Activated CD4-positive, CD25-positive, alpha-beta regulatory T cell (primary cell): ENCODE results near the gene PEAK3.
"Not testable (repeated sequence)": the region's sequence is repeated elsewhere in the genome, so short reads cannot be mapped to it uniquely, and the experiment has no call there.

Experiments
- DNase-seq, 4 experiments: peaks; one replicate each; lab custom pipeline; 2025; lab: John Stamatoyannopoulos, UW

PEAK3 gene

DNA sequence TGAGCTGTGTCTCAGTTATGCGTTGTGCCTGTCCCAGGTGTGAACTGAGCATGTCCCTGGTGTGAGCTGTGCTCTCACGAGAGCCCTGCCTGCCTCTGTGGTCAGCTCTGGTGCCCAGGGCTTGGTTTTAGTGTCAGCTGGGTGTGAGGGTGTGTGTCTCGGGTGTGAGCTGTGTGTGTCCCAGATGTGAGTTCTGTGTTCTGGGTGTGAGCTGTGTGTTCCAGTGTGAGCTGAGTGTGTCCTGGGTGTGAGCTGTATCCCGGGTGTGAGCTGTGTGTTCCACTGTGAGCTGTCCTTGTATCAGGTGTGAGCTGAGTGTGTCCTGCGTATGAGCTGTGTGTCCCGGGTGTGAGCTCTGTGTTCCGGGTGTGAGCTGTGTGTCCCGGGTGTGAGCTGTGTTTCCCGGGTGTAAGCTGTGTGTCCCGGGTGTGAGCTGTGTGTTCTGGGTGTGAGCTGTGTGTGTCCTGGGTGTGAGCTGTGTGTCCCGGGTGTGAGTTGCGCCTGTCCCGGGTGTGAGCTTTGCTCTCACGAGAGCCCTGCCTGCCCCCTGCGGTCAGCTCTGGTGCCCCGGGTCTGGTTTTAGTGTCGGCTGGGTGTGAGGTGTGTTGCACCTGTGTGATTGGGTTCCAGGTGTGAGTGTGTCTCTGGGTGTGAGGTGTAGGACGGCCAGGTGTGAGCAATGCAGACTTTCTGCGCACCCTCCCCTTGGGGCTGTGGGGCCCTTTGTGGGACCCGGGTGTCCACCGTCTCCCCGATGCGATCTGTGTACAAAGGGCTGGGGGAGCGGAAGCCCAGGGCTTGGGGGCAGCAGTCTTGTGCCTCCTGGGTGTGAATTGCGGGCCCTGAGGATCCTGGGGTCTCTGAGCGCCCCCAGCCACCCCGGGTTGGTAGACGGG lies 7.1 kb upstream of the PEAK3 start:
- no peak for DNase-seq

GRCh38 chr19:2288338-2288817 lies 6.4 kb upstream of the PEAK3 start:
- no peak for DNase-seq

DNA sequence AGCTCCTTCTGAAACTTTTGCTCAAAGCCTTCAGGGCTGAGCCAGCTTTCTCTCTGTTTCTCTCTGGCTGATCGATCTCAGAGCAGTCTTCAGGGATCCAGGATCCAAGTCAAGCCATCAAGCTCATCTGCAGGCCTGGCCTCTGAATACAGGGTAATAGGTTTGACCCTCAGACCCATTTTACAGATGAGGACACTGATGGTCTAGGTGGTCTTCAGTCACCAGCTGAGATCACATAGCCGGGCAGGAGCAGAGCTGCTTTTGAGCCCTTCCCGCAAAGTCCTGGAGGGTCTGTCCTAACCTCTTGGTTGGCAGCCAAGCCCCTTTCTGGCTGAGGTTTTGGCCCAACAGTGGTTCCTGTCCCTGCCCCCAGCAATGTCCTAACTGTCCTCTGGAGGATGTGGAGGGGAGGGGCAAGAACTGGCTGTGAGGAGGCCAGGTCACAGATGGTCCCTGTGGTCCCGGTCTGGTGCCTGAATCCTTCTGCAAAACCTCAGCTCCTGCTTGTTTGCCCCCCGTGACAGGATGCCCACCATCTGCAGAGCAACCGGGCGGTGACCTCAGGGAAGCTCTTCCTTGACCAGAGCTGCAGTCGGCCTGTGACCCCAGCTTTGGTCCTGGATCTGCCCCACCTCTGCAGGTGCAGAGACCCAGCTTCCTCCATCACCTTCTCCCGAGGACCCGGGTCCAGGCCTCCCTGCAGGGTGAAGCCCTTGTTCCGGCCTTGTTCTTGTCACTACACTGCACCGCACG lies 5.8 kb upstream of the PEAK3 start:
- no peak for DNase-seq

DNA sequence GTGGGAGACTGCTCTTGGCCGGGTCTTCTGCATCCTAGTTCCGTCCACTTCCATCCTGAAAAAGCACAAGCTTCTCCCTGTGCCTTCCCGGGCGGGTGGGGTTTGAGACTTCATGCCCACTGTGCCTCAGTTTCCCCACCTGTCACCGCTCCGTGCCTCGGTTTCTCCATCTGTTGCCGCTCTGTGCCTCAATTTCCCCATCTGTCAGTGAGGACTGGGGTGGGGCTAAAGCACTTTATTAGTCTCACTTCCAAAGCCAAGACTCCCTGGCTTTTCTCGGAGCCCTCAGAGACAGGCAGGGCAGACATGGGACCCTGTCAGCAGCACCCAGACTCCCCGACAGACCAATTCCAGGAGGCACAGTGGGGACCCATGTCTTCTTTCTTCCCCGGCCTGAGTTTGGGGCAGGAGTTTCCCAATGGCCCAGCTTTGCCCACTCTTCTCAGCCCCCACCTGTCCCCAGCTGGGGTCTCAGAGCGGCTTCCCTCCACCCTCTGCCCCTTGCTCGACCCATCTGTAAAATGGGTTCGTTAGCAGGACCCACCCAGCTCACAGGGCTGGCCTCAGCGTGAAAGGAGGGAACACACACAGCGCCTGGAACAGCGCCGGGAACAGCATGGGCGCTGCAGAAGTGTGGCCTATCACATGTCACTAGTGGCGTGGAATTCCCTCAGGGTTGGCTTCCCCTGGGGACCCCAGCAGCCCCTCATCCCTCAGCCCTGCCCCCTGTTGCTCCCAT lies 4.6 kb upstream of the PEAK3 start:
- DNase-seq, result no peak

DNA sequence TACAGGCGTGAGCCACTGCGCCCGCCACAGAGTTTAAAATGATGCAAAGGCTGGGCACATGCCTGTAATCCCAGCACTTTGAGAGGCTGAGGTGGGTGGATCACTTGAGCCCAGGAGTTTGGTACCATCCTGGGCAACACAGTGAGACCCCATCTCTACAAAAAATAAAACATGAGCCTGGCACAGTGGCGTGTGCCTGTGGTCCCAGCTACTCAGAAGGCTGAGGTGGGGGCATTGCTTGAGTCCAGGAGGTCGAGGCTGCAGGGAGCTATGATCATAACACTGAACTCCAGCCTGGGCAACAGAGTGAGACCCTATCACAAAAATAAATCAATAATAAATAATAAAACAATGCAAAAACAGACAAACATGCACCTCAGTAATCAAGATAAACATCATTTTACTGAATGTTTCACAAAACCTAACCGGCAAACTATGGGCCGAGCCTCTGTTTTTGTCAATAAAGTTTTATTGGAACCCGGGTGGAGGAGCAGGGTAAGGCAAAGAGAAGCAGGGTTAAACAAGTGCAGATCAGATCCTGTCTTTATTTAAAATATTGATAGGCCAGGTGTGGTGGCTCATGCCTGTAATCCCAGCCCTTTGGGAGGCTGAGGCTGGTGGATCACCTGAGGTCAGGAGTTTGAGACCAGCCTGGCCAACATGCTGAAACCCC lies 2.0 kb upstream of the PEAK3 start:
- DNase-seq, result no peak

- no peak for DNase-seq
Measured at GRCh38 chr19:2282862-2283237, 875 bp upstream of the PEAK3 start.

GRCh38 chr19:2281265-2282061 lies 512 bp downstream of the PEAK3 start:
- DNase-seq, result not testable (repeated sequence)

GRCh38 chr19:2280633-2281264 lies 1.2 kb downstream of the PEAK3 start:
- DNase-seq, result no peak

DNA sequence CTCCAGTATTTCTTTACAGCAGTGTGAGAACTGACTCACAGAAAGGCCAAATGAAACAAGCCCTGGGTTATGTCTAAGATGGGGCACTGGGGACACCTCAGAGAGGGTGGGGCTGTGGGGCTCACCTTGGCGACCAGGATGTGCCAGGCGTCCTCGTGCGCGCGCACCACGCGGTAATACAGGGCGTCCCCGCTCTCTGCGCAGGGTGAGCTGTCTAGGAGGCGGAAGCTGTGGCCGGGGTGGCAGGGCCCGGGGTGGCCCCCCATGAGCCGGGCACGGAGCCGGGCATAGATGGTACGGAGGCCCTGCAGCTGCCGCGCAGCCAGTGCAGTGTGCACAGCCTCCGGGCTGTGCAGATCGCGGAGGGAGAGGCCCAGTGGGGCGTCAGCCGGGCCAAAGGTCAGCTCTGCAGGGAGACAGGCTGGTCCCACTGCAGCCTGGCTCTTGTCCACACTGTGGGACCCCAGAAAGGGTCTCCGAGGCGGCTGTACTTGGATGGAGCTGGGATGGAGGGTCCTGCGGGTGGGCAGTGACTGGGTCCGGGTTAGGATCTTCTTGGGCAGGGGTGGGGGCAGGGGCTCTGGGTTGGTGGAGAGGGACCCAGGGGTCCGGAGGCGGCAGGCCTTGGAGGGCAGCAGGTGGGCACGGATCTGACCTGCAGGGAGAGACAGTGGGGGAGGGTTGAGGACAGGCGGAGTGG lies 3.4 kb downstream of the PEAK3 start:
- DNase-seq, result no peak

DNA sequence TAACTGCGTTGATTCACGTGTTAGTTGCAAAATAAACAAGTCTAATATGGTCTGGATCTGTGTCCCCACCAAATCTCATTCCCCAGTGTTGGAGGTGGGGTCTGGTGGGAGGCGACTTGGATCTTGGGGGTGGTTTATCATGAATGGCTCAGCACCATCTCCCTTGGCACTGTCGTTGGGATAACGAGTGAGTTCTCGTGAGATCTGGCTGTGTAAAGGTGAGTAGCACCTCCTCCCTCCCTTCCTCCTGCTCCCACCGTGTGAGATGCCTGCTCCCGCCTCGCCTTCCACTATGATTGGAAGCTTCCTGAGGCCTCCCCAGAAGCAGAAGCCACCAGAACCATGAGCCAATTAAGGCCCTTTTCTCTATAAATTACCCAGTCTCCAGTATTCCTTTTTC lies 4.8 kb downstream of the PEAK3 start:
- DNase-seq, result no peak

- DNase-seq, result no peak
Measured at GRCh38 chr19:2276429-2276986, 5.5 kb downstream of the PEAK3 start.

DNA sequence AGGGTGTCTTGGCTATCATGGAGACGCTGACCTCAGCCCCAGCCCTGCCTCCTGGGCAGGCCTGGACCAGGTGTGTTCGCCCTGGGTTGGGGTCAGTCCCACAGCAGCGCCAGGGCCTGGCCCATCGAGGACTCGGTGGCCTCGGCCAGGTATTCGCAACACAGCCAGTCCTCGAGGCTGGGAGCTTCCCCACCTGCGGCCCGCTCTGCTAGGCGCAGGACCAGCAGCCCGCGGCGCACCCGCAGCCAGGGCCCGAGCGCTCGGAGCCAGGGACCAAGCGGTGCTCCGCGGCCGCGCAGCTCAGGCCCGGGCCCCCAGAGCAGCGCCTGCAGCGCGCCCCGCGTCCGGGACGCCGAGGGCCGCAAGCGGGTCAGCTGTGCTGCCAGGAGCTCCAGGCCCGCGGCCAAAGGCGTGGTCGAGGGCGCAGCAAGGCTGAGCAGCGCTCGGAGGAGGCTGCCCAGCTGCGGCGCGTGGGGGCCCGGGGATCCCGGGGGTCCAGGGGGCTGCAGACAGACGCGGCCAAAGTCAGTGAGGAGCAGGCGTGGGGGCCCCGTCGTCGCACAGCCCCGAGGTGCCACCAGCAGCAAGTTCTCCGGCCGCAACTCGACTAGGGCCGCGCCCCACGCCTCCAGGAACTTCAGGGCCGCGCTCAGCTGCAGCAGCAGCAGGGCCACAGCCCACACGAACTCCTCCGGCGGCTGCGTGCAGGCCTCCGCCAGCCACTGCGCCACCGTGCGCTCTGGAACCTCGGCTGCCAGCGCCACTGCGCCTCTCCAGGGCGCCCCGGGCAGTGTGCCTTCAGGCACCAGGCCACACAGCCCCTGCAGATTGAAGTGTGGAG lies 6.2 kb downstream of the PEAK3 start:
- DNase-seq, result no peak

DNA sequence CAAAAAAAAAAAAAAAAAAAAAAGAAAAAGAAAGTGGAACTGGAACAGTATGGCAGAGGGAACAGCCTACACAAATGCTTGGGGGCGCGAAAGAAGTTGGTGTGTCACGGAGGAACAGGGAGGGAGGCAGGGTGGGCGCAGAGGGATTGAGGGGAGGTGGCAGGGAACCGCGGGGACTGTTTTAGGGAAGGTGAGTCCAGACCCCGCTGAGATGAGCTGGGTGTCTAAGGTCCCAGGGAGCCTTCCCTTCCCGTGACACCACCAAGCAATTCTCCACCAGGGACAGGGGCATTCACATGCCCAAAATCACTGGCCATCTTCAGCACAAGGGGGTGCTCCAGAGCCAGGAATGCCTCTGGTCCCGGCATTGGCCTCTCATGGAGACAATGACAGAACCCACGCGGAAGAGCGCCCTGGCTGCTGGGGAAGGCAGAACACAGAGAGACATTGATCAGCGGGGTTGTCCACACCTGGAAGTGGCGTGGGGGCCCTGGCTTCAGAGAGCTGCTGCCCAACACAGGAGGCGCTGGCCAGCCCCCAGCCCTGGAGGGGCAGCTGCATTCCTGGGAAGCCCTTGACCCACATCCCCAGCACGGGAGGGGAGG lies 6.9 kb downstream of the PEAK3 start:
- DNase-seq, result no peak

- no peak for DNase-seq
Measured at GRCh38 chr19:2274185-2274711, 7.7 kb downstream of the PEAK3 start.

DNA sequence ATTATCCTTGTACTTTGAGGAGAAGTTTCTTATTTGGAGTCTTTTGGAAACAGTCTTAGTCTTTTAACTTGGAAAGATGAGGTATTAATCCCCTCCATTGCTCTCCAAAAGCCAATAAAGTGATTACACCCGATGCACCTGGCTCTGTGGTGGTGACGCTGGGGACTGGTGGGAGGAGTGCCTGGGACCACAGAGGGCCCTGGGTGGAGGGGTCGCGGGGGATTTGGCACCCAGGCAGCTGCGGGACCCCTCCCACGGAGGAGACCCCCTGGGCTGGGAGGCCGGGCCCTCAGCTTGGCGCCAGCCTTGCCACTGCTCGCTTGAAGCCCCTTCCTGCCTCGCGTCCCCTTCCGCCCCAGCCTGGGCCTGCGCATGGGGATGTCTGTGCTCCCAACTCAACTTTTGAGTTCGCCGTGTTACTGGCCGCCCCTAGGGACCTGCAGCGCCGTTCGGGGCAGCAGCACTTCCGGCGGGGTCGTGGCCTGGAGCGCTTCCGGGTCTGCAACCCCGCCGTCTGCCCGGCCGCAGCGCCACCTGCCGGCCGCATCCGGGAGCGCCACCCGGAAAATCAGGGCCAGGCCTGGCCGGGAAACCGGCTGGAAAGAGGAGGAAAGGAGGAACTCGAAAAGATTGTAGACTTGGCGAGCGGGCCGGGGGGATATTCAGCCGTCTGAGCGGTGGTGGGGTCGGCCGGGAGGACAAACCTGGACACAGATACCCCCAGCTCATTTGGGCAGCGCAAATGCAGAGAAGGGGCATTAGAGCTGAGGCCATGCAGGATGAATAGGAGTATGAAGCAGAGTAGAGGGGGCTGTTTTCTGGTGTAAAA lies 8.4 kb downstream of the PEAK3 start:
- DNase-seq, result peak; percentile 60 to 68 (median 64)

- DNase-seq, result no peak
Measured at GRCh38 chr19:2271234-2272103, 10.5 kb downstream of the PEAK3 start.
